Urothelium cell line (cell line): ENCODE data around the gene KRT6C.

Source experiments
- DNase-seq: peaks from one replicate; pipeline ENCODE4 v3.0.0; 2011; ENCODE audit warnings: low spot score, mixed read lengths
- FAIRE-seq: peaks from 2 replicates; lab custom pipeline; 2011; peaks lifted over from hg19 to GRCh38; lab: Jason Lieb, UNC

KRT6C gene

DNA sequence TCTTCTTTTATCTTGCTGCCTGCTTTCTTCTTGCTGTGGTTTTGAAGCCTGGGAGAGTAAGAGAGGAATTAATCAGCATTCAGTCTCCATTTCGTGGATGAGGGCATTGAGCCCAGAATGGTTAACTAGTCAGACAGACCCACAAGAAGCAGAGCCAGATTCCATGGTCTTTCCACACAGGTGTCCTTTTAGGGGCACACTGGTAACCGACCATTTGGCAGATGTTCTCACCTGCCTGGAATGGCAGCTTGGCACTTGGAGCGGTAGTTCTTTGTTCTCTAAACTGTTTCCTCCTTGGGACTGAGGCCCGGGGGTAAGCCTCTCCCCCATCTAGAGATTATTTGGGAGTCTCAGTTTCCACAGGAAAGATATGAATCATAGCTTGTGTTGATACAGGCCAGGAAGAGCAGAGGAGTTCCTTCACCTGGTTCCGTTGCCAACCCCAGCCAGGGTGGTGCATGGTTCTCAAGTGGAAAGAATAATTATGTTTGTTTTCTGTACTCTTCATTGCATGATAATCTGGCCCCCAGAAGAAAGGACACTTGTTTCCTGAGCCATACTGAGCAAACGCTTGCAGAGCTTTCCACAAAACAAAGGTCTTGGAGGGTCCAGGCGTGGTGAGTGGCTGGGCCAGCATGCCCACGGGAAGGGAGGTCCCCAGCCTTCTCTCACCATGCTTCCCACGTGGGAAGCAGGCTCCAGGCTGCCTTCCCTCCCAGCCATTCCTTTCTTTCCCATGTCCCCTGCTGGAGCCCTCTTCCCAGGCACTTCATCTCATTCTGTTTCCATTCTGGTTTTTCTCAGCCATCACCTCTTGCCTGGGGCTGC lies 37.4 kb downstream of the KRT6C start:
- FAIRE-seq (peak; percentile 17), DNase-seq (peak; percentile 66)

DNA sequence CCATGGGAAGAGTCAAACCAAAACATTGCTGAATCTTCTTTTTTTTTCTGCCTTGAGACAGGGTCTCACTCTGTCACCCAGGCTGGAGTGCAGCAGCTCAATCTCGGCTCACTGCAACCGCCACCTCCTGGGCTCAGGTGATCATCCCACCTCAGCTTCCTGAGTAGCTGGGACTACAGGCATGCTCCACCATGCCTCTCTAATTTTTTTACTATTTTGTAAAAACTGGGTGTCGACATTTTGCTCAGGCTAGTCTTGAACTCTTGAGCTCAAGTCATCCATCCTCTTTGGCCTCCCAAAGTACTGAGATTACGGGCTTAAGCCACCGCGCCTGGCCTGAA lies 38.0 kb downstream of the KRT6C start:
- FAIRE-seq (no peak), DNase-seq (no peak)

DNA sequence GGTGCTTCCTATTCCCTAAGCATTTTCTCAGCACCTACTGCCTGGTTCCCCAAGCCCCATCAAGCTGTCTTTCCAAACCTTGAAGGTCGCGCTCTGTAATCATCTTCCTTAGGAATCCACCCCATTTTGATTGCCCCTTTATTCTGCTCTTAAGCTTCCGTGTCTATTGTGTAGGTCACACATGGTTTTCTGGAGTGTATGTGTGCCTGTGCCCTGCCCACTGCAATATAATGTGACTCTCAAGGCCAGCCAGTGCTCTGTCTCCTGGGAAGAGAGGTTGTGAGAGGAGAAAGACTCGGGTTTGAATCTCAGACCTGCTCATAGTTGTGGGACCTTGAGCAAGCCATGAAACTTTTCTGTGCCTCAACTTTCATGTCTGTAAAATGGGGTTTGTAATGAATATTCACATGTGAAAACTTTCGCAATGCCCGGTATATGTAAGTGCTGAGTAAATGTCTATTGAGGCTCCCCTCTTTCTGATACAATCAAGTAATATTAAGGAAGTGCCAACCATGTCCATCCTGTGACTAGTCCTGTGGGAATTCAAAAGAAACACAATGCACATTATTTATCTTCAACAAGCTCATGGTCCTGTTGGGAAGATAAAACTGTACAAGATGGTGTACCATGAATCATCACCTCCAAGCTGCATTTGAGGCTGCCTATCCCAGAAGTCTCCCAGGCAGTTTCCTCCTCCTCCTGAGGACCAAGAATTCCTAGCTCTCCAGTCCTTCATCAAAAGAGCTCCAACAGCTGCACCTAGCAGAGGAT lies 38.7 kb downstream of the KRT6C start:
- peak; percentile 62 for FAIRE-seq

DNA sequence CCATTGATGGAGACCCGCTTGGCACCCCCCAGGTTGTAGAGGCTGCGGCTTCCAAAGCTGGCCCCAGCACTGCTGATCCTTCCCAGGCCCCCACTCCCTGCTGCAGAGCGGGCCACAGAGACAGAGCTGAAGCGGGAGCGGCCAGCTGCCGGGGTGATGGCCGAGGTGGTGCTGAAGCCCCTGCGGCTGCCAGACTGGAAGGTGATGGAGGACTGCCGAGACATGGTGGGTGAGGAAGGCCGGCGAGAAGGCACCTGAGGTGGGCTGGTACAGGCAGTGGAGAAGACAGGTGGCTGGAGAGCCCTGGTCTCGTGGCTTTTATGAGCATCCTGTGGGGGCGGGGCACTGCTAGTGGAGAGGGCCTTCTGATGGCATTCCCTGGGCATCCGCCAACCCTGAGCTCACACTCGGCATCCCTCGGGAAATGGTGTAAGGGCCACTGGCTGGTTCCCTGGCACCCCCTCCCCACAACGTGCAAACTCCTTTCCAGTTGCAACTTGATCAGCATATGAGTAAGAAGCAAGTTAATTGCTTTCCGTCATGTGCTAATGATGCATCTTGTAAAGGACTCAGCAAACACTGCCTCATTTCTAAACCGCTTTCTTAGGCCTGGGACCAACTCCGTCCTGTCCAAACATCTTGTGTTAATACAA lies 39.4 kb downstream of the KRT6C start, which contains the start of gene KRT75:
Gene KRT75 (minus strand): TSS at position 291 of the 653 bp plus-strand sequence. CDS start 67 bp downstream, at position 224.
- DNase-seq: peak; percentile 70
- FAIRE-seq: peak; percentile 52

More for the DNA sequence above, 38.7 kb downstream of the KRT6C start:
- DNase-seq: no peak

- FAIRE-seq (peak; percentile 63), DNase-seq (no peak)
Observed at GRCh38 chr12:52433501-52434080, 40.0 kb downstream of the KRT6C start.

DNA sequence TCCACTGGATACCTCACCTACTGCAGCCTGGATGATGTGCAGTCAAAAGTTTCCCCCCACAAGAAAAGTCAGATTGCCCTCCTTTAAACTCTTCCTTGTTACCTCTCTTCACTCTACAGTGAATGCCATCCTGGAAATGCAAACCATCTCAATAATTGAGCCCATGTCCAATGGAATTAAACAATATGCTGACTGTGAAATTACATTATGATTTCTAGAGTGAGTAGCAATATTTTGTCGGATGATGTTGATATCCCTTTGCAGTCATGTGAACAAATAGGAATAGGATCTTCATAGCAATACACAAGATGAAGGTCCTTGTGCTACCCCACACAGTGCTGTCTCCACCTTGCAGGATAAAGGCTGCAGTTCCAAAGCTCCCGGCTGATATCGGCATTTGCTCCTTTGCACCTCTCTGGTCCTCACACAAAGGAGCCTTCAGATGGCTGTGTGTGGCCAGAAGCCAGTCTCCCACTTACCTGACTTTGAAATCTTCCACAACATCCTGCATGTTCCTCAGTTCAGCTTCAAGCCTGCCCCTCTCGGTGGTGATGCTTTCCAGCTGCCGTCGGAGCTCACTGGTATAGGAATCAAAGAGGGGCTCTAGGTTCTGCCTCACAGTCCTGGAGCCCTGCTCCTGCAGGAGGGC lies 40.9 kb downstream of the KRT6C start:
- FAIRE-seq (peak; percentile 9), DNase-seq (no peak)

- no peak for FAIRE-seq
- DNase-seq: no peak
Observed at GRCh38 chr12:52428121-52428520, 45.5 kb downstream of the KRT6C start.

DNA sequence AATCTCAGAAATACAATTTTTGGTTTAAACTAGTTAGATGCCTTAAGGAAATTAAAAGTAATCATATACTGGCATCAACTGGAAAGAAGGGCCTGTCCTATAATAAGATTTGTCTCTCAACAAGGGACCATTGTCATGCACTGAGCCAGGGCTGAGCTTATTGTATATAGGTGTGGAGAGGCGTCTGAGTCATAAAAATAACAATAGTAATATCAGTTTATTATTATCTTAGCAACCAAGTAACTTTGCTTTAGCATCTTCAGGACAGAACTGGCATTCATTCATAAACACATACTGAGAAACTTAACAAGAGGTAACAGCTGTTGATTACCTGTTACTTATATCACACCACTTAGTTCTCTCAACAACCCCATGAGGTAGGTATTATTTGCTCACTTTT lies 46.5 kb downstream of the KRT6C start:
- DNase-seq (no peak), FAIRE-seq (no peak)

DNA sequence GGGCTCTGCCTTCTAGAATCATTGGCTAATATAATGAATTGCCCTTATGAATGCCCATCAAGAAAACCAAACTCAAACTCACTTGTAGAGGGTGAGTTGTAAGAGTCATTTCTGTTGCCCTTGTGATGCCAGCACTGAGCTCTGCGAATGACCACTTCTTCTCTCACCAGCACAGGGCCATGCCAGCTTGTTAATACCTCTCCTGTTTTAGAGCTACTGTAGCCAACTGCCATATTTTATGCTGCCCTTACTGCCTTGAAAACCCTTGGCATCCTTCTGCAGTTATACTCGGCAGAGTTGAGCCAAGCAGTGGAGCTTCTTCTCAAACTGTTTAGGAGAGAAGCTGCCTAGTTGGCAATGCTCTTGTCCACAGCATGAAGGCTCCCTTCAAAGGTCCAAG lies 47.6 kb downstream of the KRT6C start:
- no peak for FAIRE-seq

GRCh38 chr12:52425466-52425865 lies 48.1 kb downstream of the KRT6C start:
- no peak for FAIRE-seq
- no peak for DNase-seq

More for the DNA sequence above, 47.6 kb downstream of the KRT6C start:
- no peak for DNase-seq

DNA sequence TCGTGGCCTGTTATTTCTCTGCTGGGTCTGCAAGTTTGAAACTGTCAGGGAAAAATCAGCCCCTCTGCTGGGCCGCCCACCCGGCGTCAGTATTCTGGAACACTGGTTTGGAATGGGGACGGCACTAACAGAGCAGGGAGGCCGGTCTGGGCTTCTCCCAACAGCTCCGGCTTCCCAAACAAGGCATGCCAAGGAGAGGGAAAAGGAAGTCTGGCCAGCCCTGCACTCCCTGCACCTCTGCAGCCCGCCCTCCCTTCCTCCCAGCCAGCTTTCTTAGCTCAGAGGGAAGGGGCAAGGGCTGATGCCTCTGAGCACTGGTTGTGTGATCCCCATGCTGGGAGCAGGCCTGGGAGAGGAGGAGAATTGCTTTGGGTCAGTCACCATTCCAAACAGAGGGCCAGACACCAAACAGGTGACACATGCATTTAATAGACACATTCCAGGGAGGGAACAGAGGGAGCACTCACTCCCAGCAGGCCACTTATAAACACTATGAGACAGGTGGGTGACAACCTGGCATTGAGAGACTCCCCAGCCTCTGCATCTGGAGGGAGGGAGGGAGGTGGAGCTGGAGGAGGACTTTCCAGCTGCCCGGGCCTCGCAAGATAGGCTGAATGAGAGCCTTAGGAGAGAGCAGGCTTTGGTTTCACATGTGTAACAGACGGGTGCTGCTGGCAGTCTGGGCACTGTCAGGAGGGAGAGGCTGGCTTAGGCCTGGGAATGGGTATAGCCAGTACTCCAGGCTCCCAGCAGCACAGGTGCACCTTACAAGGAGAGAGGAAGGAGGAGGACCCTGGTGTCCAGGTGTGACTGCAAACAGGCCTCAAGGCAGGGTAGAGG lies 49.7 kb downstream of the KRT6C start:
- FAIRE-seq (no peak), DNase-seq (no peak)

- DNase-seq (no peak), FAIRE-seq (no peak)
Observed at GRCh38 chr12:52423035-52423434, 50.6 kb downstream of the KRT6C start.

- DNase-seq (peak; percentile 39), FAIRE-seq (no peak)
Observed at GRCh38 chr12:52419656-52420055, 53.9 kb downstream of the KRT6C start.

GRCh38 chr12:52418576-52419110 lies 55.0 kb downstream of the KRT6C start:
- FAIRE-seq (no peak), DNase-seq (no peak)
